IMR-90 (cell line): ENCODE results near the gene EXOC4. TPM values are rescaled to one million over a fixed set of nuclear protein-coding genes. Genes with fewer than 3 reads are reported as not detected.

Experiments used
- ATAC-seq: fragments of 200-7000 bp; cut with Tn5 transposase; 2 replicates; pipeline ENCODE4 v1.9.1; 2020; ENCODE audit warnings: low read depth, mild to moderate bottlenecking, moderate library complexity
- BruUV-seq: library from RNA; stranded (reverse); fragments of 400-500 nt; replicated peaks from 2 replicates; lab custom pipeline; 2021; lab: Mats Ljungman, UMichigan
- CTCF ChIA-PET: fragments of 300-600 bp; formaldehyde crosslinking; extraction: SDS; loops from one replicate; lab custom pipeline; 2021; ENCODE audit warnings: antibody characterized with exemption; lab: Yijun Ruan, JAX
- POLR2A ChIA-PET: fragments of 300-600 bp; sonication (Branson Sonifier 250); formaldehyde crosslinking; loops from one replicate; lab custom pipeline; 2022; ENCODE audit warnings: antibody characterized with exemption; ENCODE audit not compliant: unreplicated experiment; lab: Charles Lee
- DNase-seq: peaks from one replicate; pipeline ENCODE4 v3.0.0; 2013
- H2AFZ ChIP-seq: replicated peaks from 2 replicates; pipeline ENCODE3; 2013; ENCODE audit warnings: low read length, mild to moderate bottlenecking; ENCODE audit not compliant: poor library complexity
- H2AK5ac ChIP-seq: 2 replicates; pipeline ENCODE4 v1.6.1; 2013; ENCODE audit warnings: low read depth, low read length, inconsistent platforms
- H2AK9ac ChIP-seq: replicated peaks from 2 replicates; pipeline ENCODE3; 2013; ENCODE audit warnings: mild to moderate bottlenecking, low read depth, low read length, moderate library complexity; ENCODE audit not compliant: poor library complexity
- H2BK120ac ChIP-seq: 2 replicates; pipeline ENCODE4 v1.6.1; 2013; ENCODE audit warnings: low read depth, low read length, inconsistent platforms
- H2BK15ac ChIP-seq: 3 replicates; pipeline ENCODE4 v1.6.1; 2013; ENCODE audit warnings: low read depth, low read length, inconsistent platforms
- H2BK20ac ChIP-seq: 2 replicates; pipeline ENCODE4 v1.6.1; 2013; ENCODE audit warnings: low read depth, mild to moderate bottlenecking, inconsistent platforms, low read length, moderate library complexity
- H2BK5ac ChIP-seq: 2 replicates; pipeline ENCODE4 v1.6.1; 2013; ENCODE audit warnings: mild to moderate bottlenecking, low read depth, low read length, inconsistent platforms; ENCODE audit not compliant: poor library complexity, severe bottlenecking
- H3K14ac ChIP-seq: replicated peaks from 2 replicates; pipeline ENCODE4 v1.6.1; 2013; ENCODE audit warnings: low read depth, low read length, inconsistent platforms
- H3K18ac ChIP-seq: 2 replicates; pipeline ENCODE4 v1.6.1; 2013; ENCODE audit warnings: low read depth, low read length, control low read depth
- H3K23ac ChIP-seq: 2 replicates; pipeline ENCODE4 v1.6.1; 2013; ENCODE audit warnings: low read depth, low read length, inconsistent platforms
- H3K27ac ChIP-seq: 2 replicates; pipeline ENCODE4 v1.5.1; 2013; ENCODE audit warnings: mild to moderate bottlenecking, control low read depth, low read length; ENCODE audit not compliant: insufficient read depth
- H3K27me3 ChIP-seq: 2 replicates; pipeline ENCODE4 v1.6.1; 2013; ENCODE audit warnings: low read length; ENCODE audit not compliant: control insufficient read depth, insufficient read depth
- H3K36me3 ChIP-seq: 2 replicates; pipeline ENCODE4 v1.6.1; 2013; ENCODE audit warnings: low read length, mixed read lengths; ENCODE audit not compliant: control insufficient read depth, insufficient read depth
- H3K4ac ChIP-seq: 2 replicates; pipeline ENCODE4 v1.6.1; 2013; ENCODE audit warnings: low read depth, low read length, inconsistent platforms
- H3K4me1 ChIP-seq: 2 replicates; pipeline ENCODE4 v1.6.1; 2013; ENCODE audit warnings: low read length, mixed read lengths; ENCODE audit not compliant: control insufficient read depth, insufficient read depth
- H3K4me2 ChIP-seq: 2 replicates; pipeline ENCODE4 v1.6.1; 2013; ENCODE audit warnings: low read depth, mild to moderate bottlenecking, control low read depth, low read length, moderate library complexity
- H3K4me3 ChIP-seq: 2 replicates; pipeline ENCODE4 v1.5.1; 2013; ENCODE audit warnings: low read depth, mild to moderate bottlenecking, control low read depth, low read length, moderate library complexity; ENCODE audit not compliant: insufficient read depth
- H3K56ac ChIP-seq: 2 replicates; pipeline ENCODE4 v1.6.1; 2013; ENCODE audit warnings: low read length, inconsistent platforms; ENCODE audit not compliant: insufficient read depth; ENCODE audit errors: extremely low read depth
- H3K79me1 ChIP-seq, 2 experiments: 2 replicates each; pipeline ENCODE4 v1.6.1; 2013; ENCODE audit warnings: low read length in 2 of 2, inconsistent platforms in 1 of 2, low read depth in 1 of 2
- H3K9ac ChIP-seq: 2 replicates; pipeline ENCODE4 v1.6.1; 2013; ENCODE audit warnings: low read depth, low read length, control low read depth
- H3K9me1 ChIP-seq: 2 replicates; pipeline ENCODE4 v1.6.1; 2013; ENCODE audit warnings: low read length, inconsistent platforms; ENCODE audit not compliant: insufficient read depth
- H3K9me3 ChIP-seq: 2 replicates; pipeline ENCODE4 v1.6.1; 2013; ENCODE audit warnings: low read length; ENCODE audit not compliant: control insufficient read depth, insufficient read depth
- H4K20me1 ChIP-seq: 2 replicates; pipeline ENCODE4 v1.6.1; 2013; ENCODE audit warnings: low read length, inconsistent platforms; ENCODE audit not compliant: insufficient read depth
- H4K5ac ChIP-seq: 2 replicates; pipeline ENCODE4 v1.6.1; 2013; ENCODE audit warnings: mild to moderate bottlenecking, low read depth, low read length, control low read depth
- H4K8ac ChIP-seq, 2 experiments: 2 replicates each; pipeline ENCODE4 v1.6.1; 2013; ENCODE audit warnings: low read depth in 2 of 2, low read length in 2 of 2, control low read depth in 1 of 2, inconsistent platforms in 1 of 2
- H4K91ac ChIP-seq: 2 replicates; pipeline ENCODE4 v1.6.1; 2013; ENCODE audit warnings: low read depth, low read length, inconsistent platforms; ENCODE audit not compliant: insufficient read depth
- CHD1 ChIP-seq: IDR thresholded peaks from 2 replicates; pipeline ENCODE4 v1.6.1; 2012; ENCODE audit warnings: low read depth, low read length, improper control_type of control experiment
- MXI1 ChIP-seq: IDR thresholded peaks from 2 replicates; pipeline ENCODE4 v1.6.1; 2012; ENCODE audit warnings: low read depth, mild to moderate bottlenecking, low read length, moderate library complexity, borderline replicate concordance
- NFE2L2 ChIP-seq: fragments of 150-350 bp; IDR thresholded peaks from 2 replicates; pipeline ENCODE4 v1.6.1; 2016; ENCODE audit warnings: low read depth, mild to moderate bottlenecking, low read length
- POLR2A ChIP-seq: IDR thresholded peaks from 2 replicates; pipeline ENCODE4 v1.6.1; 2012; ENCODE audit warnings: mild to moderate bottlenecking, low read depth, low read length
- RCOR1 ChIP-seq: IDR thresholded peaks from 2 replicates; pipeline ENCODE4 v1.6.1; 2012; ENCODE audit warnings: mild to moderate bottlenecking, low read length, improper control_type of control experiment; ENCODE audit not compliant: insufficient replicate concordance
- SMC3 ChIP-seq: fragments of 150-350 bp; IDR thresholded peaks from 2 replicates; pipeline ENCODE4 v1.6.1; 2016; ENCODE audit warnings: low read depth, mild to moderate bottlenecking, antibody characterized with exemption, low read length, moderate library complexity
- WGBS, 2 experiments: methylation state at CpG; one replicate each; pipeline versions ENCODE4 v1.1.5 to v1.1.7; 2013; ENCODE audit warnings: missing lambda C conversion rate in 2 of 2; ENCODE audit not compliant: insufficient read length in 1 of 2; ENCODE audit errors: extremely low coverage in 2 of 2; 5-methylcytosine and 5-hydroxymethylcytosine counted together
- dilution Hi-C: fragments of 300-500 bp; cut with HindIII; formaldehyde crosslinking; loops from one replicate; pipeline ENCODE4 v1.14.3; 2018; ENCODE audit warnings: low sequenced_read_pairs; ENCODE audit not compliant: unreplicated experiment
- in situ Hi-C: fragments of 300-500 bp; cut with MboI; formaldehyde crosslinking; loops from 3 replicates; pipeline ENCODE4 v1.14.3; 2019; ENCODE audit warnings: low sequenced_read_pairs, inconsistent platforms, mixed read lengths
- intact Hi-C: fragments of 100-400 bp; cut with micrococcal nuclease; formaldehyde crosslinking; loops from 2 replicates; pipeline ENCODE4 v1.10.0; 2022
- polyA plus RNA-seq, 3 experiments: library from polyadenylated mRNA; depleted of rRNA; stranded (reverse); fragments of >200 nt; gene quantifications; 2 replicates each; pipeline ENCODE4 v1.2.3, GENCODE V29; 2012; ENCODE audit warnings: low replicate concordance in 1 of 3
- total RNA-seq: library from RNA; depleted of rRNA; stranded (reverse); fragments of >200 nt; gene quantifications from 2 replicates; pipeline ENCODE4 v1.2.3, GENCODE V29; 2012
- TF ChIP-seq, protein P1 (sequence below): fragments of 150-350 bp; IDR thresholded peaks from 2 replicates; pipeline ENCODE4 v1.6.1; 2016; ENCODE audit warnings: low read depth, mild to moderate bottlenecking, low read length, moderate library complexity, borderline replicate concordance
- TF ChIP-seq, protein P2 (sequence below): fragments of 150-350 bp; IDR thresholded peaks from 2 replicates; pipeline ENCODE4 v1.6.1; 2017; ENCODE audit warnings: mild to moderate bottlenecking, antibody characterized with exemption, low read length, low read depth

Gene EXOC4
- total and polyA plus RNA-seq, 2 of the 4 experiments (the other 2 are of a cell fraction) = 25.4 to 94.6 TPM

GRCh38 chr7:133234961-133235875, 17.7 kb upstream of the EXOC4 start:
- no TSS peak for BruUV-seq
- no peak overlapping the region for H2BK15ac ChIP-seq
- no peak overlapping the region for H3K4me2 ChIP-seq
- no peak overlapping the region for H2AK9ac ChIP-seq
- H2BK120ac ChIP-seq = no peak overlapping the region
- DNase-seq (peak; percentile 31), ATAC-seq (no peak)
- TF ChIP-seq CHD1 (no peak), MXI1 (no peak), RCOR1 (no peak), SMC3 (no peak), NFE2L2 (no peak), POLR2A (no peak)
- TF ChIP-seq, protein P1, sequence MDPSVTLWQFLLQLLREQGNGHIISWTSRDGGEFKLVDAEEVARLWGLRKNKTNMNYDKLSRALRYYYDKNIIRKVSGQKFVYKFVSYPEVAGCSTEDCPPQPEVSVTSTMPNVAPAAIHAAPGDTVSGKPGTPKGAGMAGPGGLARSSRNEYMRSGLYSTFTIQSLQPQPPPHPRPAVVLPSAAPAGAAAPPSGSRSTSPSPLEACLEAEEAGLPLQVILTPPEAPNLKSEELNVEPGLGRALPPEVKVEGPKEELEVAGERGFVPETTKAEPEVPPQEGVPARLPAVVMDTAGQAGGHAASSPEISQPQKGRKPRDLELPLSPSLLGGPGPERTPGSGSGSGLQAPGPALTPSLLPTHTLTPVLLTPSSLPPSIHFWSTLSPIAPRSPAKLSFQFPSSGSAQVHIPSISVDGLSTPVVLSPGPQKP = no peak
- TF ChIP-seq, protein P2, sequence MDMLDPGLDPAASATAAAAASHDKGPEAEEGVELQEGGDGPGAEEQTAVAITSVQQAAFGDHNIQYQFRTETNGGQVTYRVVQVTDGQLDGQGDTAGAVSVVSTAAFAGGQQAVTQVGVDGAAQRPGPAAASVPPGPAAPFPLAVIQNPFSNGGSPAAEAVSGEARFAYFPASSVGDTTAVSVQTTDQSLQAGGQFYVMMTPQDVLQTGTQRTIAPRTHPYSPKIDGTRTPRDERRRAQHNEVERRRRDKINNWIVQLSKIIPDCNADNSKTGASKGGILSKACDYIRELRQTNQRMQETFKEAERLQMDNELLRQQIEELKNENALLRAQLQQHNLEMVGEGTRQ = no peak
- H3K27me3 ChIP-seq = peaks cover 4% of the 10 kb centered on the region
- no peaks in the 10 kb centered on the region for H3K9me1 ChIP-seq
- ChIA-PET CTCF (interaction anchor here (0.7 kb wide), 1 partner anchor 514 kb away, joined by 6 read pairs; no protein-coding TSS in a partner anchor), POLR2A (no interaction called here)
- H2BK5ac ChIP-seq = no peak overlapping the region
- 0% methylated on average over 1 of the region's 4 CpGs; no CpG with 5 or more reads in 1 of the 2 experiments for WGBS, 2 experiments
- no peak overlapping the region for H2BK20ac ChIP-seq
- dilution Hi-C loops (no loop called here), in situ Hi-C loops (no loop called here), intact Hi-C loops (loop anchor here (5.0 kb wide), 2 partner anchors 197 to 578 kb away; no protein-coding TSS in a partner anchor)
- no peak overlapping the region for H3K14ac ChIP-seq
- H3K18ac ChIP-seq = no peak overlapping the region
- no peaks in the 10 kb centered on the region for H3K79me1 ChIP-seq
- H4K8ac ChIP-seq = no peak overlapping the region
- H3K9me3 ChIP-seq = no peaks in the 10 kb centered on the region
- H3K36me3 ChIP-seq = no peaks in the 10 kb centered on the region
- H3K4me1 ChIP-seq = no peaks in the 10 kb centered on the region
- H3K23ac ChIP-seq = no peak overlapping the region
- H4K5ac ChIP-seq = no peak overlapping the region
- no peak overlapping the region for H3K4ac ChIP-seq
- H3K9ac ChIP-seq = no peak overlapping the region
- H4K91ac ChIP-seq = no peak overlapping the region
- H2AK5ac ChIP-seq = no peak overlapping the region
- H3K4me3 ChIP-seq = no peak overlapping the region
- H4K20me1 ChIP-seq = no peaks in the 10 kb centered on the region
- no peak overlapping the region for H2AFZ ChIP-seq
- H3K27ac ChIP-seq = no peak overlapping the region
- no peak overlapping the region for H3K56ac ChIP-seq
